ENCODE data around the gene ABCA1.

ABCA1 gene

GRCh38 chr9:104808035-104808614 is 119.8 kb downstream of the ABCA1 start:
- H3K4me1 ChIP-seq (ENCODE audit: control insufficient read depth, insufficient read depth, low read length) = no peaks in the 10 kb centered on the region
- no peaks in the 10 kb centered on the region for H3K27me3 ChIP-seq (ENCODE audit: control insufficient read depth, insufficient read depth, low read length)
- H3K27ac ChIP-seq (ENCODE audit: low read depth, low read length) = no peak overlapping the region
- H3K4me3 ChIP-seq (ENCODE audit: low read length) = no peak overlapping the region
- peaks cover 48% of the 10 kb centered on the region for H3K36me3 ChIP-seq (ENCODE audit: control insufficient read depth, insufficient read depth, low read length)
- H3K9ac ChIP-seq (ENCODE audit: low read length) = no peak overlapping the region

GRCh38 chr9:104805441-104805840 is 122.5 kb downstream of the ABCA1 start:
- H3K4me3 ChIP-seq (ENCODE audit: low read length) = no peak overlapping the region
- H3K4me1 ChIP-seq (ENCODE audit: control insufficient read depth, insufficient read depth, low read length) = no peaks in the 10 kb centered on the region
- no peaks in the 10 kb centered on the region for H3K27me3 ChIP-seq (ENCODE audit: control insufficient read depth, insufficient read depth, low read length)
- no peak overlapping the region for H3K27ac ChIP-seq (ENCODE audit: low read depth, low read length)
- no peak overlapping the region for H3K9ac ChIP-seq (ENCODE audit: low read length)
- peaks cover 52% of the 10 kb centered on the region for H3K36me3 ChIP-seq (ENCODE audit: control insufficient read depth, insufficient read depth, low read length)

GRCh38 chr9:104802906-104803305 is 125.0 kb downstream of the ABCA1 start:
- H3K9ac ChIP-seq (ENCODE audit: low read length) = no peak overlapping the region
- no peaks in the 10 kb centered on the region for H3K27me3 ChIP-seq (ENCODE audit: control insufficient read depth, insufficient read depth, low read length)
- peaks cover 54% of the 10 kb centered on the region for H3K36me3 ChIP-seq (ENCODE audit: control insufficient read depth, insufficient read depth, low read length)
- H3K27ac ChIP-seq (ENCODE audit: low read depth, low read length) = no peak overlapping the region
- H3K4me3 ChIP-seq (ENCODE audit: low read length) = no peak overlapping the region
- no peaks in the 10 kb centered on the region for H3K4me1 ChIP-seq (ENCODE audit: control insufficient read depth, insufficient read depth, low read length)

- no peaks in the 10 kb centered on the region for H3K4me1 ChIP-seq (ENCODE audit: control insufficient read depth, insufficient read depth, low read length)
- peaks cover 57% of the 10 kb centered on the region for H3K36me3 ChIP-seq (ENCODE audit: control insufficient read depth, insufficient read depth, low read length)
- H3K27ac ChIP-seq (ENCODE audit: low read depth, low read length) = no peak overlapping the region
- no peaks in the 10 kb centered on the region for H3K27me3 ChIP-seq (ENCODE audit: control insufficient read depth, insufficient read depth, low read length)
- H3K9ac ChIP-seq (ENCODE audit: low read length) = no peak overlapping the region
- H3K4me3 ChIP-seq (ENCODE audit: low read length) = no peak overlapping the region
Measured at GRCh38 chr9:104802110-104802509, 125.8 kb downstream of the ABCA1 start.

- H3K4me1 ChIP-seq (ENCODE audit: control insufficient read depth, insufficient read depth, low read length) = no peaks in the 10 kb centered on the region
- H3K9ac ChIP-seq (ENCODE audit: low read length) = no peak overlapping the region
- peaks cover 63% of the 10 kb centered on the region for H3K36me3 ChIP-seq (ENCODE audit: control insufficient read depth, insufficient read depth, low read length)
- H3K27me3 ChIP-seq (ENCODE audit: control insufficient read depth, insufficient read depth, low read length) = no peaks in the 10 kb centered on the region
- no peak overlapping the region for H3K4me3 ChIP-seq (ENCODE audit: low read length)
- no peak overlapping the region for H3K27ac ChIP-seq (ENCODE audit: low read depth, low read length)
Measured at GRCh38 chr9:104800068-104800785, 127.7 kb downstream of the ABCA1 start.

- H3K27ac ChIP-seq (ENCODE audit: low read depth, low read length) = no peak overlapping the region
- no peak overlapping the region for H3K9ac ChIP-seq (ENCODE audit: low read length)
- H3K27me3 ChIP-seq (ENCODE audit: control insufficient read depth, insufficient read depth, low read length) = no peaks in the 10 kb centered on the region
- no peaks in the 10 kb centered on the region for H3K4me1 ChIP-seq (ENCODE audit: control insufficient read depth, insufficient read depth, low read length)
- H3K36me3 ChIP-seq (ENCODE audit: control insufficient read depth, insufficient read depth, low read length) = peaks cover 62% of the 10 kb centered on the region
- no peak overlapping the region for H3K4me3 ChIP-seq (ENCODE audit: low read length)
Measured at GRCh38 chr9:104798209-104798995, 129.6 kb downstream of the ABCA1 start.

GRCh38 chr9:104795857-104796256 is 132.1 kb downstream of the ABCA1 start:
- no peak overlapping the region for H3K9ac ChIP-seq (ENCODE audit: low read length)
- no peak overlapping the region for H3K4me3 ChIP-seq (ENCODE audit: low read length)
- peaks cover 61% of the 10 kb centered on the region for H3K36me3 ChIP-seq (ENCODE audit: control insufficient read depth, insufficient read depth, low read length)
- H3K27ac ChIP-seq (ENCODE audit: low read depth, low read length) = no peak overlapping the region
- H3K27me3 ChIP-seq (ENCODE audit: control insufficient read depth, insufficient read depth, low read length) = no peaks in the 10 kb centered on the region
- H3K4me1 ChIP-seq (ENCODE audit: control insufficient read depth, insufficient read depth, low read length) = no peaks in the 10 kb centered on the region

- H3K9ac ChIP-seq (ENCODE audit: low read length) = no peak overlapping the region
- no peak overlapping the region for H3K4me3 ChIP-seq (ENCODE audit: low read length)
- H3K4me1 ChIP-seq (ENCODE audit: control insufficient read depth, insufficient read depth, low read length) = no peaks in the 10 kb centered on the region
- no peak overlapping the region for H3K27ac ChIP-seq (ENCODE audit: low read depth, low read length)
- peaks cover 55% of the 10 kb centered on the region for H3K36me3 ChIP-seq (ENCODE audit: control insufficient read depth, insufficient read depth, low read length)
- H3K27me3 ChIP-seq (ENCODE audit: control insufficient read depth, insufficient read depth, low read length) = no peaks in the 10 kb centered on the region
Measured at GRCh38 chr9:104795082-104795481, 132.9 kb downstream of the ABCA1 start.

GRCh38 chr9:104794070-104794469 is 133.9 kb downstream of the ABCA1 start:
- peaks cover 56% of the 10 kb centered on the region for H3K36me3 ChIP-seq (ENCODE audit: control insufficient read depth, insufficient read depth, low read length)
- H3K9ac ChIP-seq (ENCODE audit: low read length) = no peak overlapping the region
- no peaks in the 10 kb centered on the region for H3K27me3 ChIP-seq (ENCODE audit: control insufficient read depth, insufficient read depth, low read length)
- no peaks in the 10 kb centered on the region for H3K4me1 ChIP-seq (ENCODE audit: control insufficient read depth, insufficient read depth, low read length)
- no peak overlapping the region for H3K4me3 ChIP-seq (ENCODE audit: low read length)
- H3K27ac ChIP-seq (ENCODE audit: low read depth, low read length) = no peak overlapping the region

- H3K27ac ChIP-seq (ENCODE audit: low read depth, low read length) = no peak overlapping the region
- H3K9ac ChIP-seq (ENCODE audit: low read length) = no peak overlapping the region
- peaks cover 58% of the 10 kb centered on the region for H3K36me3 ChIP-seq (ENCODE audit: control insufficient read depth, insufficient read depth, low read length)
Measured at GRCh38 chr9:104788251-104788650, 139.7 kb downstream of the ABCA1 start.

GRCh38 chr9:104787306-104788015 is 140.5 kb downstream of the ABCA1 start:
- Histone ChIP-seq H3K27me3 (ENCODE audit: control insufficient read depth, insufficient read depth, low read length) (no peaks in the 10 kb centered on the region), H3K4me1 (ENCODE audit: control insufficient read depth, insufficient read depth, low read length) (no peaks in the 10 kb centered on the region), H3K9ac (ENCODE audit: low read length) (no peak overlapping the region), H3K36me3 (ENCODE audit: control insufficient read depth, insufficient read depth, low read length) (peaks cover 51% of the 10 kb centered on the region), H3K4me3 (ENCODE audit: low read length) (no peak overlapping the region), H3K27ac (ENCODE audit: low read depth, low read length) (no peak overlapping the region)

More at GRCh38 chr9:104788251-104788650, 139.7 kb downstream of the ABCA1 start:
- H3K4me3 ChIP-seq (ENCODE audit: low read length) = no peak overlapping the region
- no peaks in the 10 kb centered on the region for H3K27me3 ChIP-seq (ENCODE audit: control insufficient read depth, insufficient read depth, low read length)
- no peaks in the 10 kb centered on the region for H3K4me1 ChIP-seq (ENCODE audit: control insufficient read depth, insufficient read depth, low read length)

- no peaks in the 10 kb centered on the region for H3K27me3 ChIP-seq (ENCODE audit: control insufficient read depth, insufficient read depth, low read length)
- H3K4me3 ChIP-seq (ENCODE audit: low read length) = no peak overlapping the region
- H3K9ac ChIP-seq (ENCODE audit: low read length) = no peak overlapping the region
- H3K36me3 ChIP-seq (ENCODE audit: control insufficient read depth, insufficient read depth, low read length) = peaks cover 45% of the 10 kb centered on the region
- no peak overlapping the region for H3K27ac ChIP-seq (ENCODE audit: low read depth, low read length)
- no peaks in the 10 kb centered on the region for H3K4me1 ChIP-seq (ENCODE audit: control insufficient read depth, insufficient read depth, low read length)
Measured at GRCh38 chr9:104786293-104786692, 141.7 kb downstream of the ABCA1 start.

Measured in rectal smooth muscle tissue (tissue), 1 donor.